ENCODE measurements around the gene ZNF91.
"Not testable (repeated sequence)": the region's sequence is repeated elsewhere in the genome, so short reads cannot be mapped to it uniquely, and the experiment has no call there.

ZNF91 gene

DNA sequence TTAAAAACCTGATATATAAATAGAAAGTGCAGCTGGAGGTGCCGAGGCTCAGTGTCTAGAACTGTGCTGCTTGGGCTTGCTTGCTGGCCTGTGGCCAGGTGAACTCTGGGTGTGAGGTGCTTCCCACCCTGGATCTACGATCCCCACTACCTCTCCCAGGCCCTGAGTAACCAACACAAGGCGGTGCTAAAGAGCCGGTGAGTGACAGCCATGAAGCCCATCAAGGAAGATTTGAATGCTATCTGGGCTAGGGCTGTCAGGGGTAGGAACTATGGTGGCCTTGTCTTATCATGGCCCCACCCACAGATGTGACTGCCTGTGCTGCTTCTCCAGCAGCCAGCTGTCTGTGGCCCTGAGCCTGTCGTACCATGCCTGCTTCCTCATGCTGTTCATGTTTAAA, 25.6 kb upstream of the ZNF91 start:
- H3K4me3 ChIP-seq (ENCODE audit: low read length), result no peak overlapping the region
- TF ChIP-seq, protein P1, sequence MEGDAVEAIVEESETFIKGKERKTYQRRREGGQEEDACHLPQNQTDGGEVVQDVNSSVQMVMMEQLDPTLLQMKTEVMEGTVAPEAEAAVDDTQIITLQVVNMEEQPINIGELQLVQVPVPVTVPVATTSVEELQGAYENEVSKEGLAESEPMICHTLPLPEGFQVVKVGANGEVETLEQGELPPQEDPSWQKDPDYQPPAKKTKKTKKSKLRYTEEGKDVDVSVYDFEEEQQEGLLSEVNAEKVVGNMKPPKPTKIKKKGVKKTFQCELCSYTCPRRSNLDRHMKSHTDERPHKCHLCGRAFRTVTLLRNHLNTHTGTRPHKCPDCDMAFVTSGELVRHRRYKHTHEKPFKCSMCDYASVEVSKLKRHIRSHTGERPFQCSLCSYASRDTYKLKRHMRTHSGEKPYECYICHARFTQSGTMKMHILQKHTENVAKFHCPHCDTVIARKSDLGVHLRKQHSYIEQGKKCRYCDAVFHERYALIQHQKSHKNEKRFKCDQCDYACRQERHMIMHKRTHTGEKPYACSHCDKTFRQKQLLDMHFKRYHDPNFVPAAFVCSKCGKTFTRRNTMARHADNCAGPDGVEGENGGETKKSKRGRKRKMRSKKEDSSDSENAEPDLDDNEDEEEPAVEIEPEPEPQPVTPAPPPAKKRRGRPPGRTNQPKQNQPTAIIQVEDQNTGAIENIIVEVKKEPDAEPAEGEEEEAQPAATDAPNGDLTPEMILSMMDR (IDR thresholded peaks at IDR 0.05; ENCODE audit: insufficient read depth, low read depth, low read length, missing control alignments), result no peak
- DNase-seq (ENCODE audit: low read depth), result no peak

DNA sequence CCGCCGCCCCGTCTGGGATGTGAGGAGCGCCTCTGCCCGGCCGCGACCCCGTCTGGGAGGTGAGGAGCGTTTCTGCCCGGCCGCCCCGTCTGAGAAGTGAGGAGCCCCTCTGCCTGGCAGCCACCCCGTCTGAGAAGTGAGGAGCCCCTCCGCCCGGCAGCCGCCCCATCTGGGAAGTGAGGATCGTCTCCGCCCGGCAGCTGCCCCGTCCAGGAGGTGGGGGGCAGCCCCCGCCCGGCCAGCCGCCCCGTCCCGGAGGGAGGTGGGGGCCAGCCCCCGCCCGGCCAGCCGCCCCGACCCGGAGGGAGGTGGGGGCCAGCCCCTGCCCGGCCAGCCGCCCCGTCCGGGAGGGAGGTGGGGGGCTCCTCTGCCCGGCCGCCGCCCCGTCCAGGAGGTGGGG, 24.0 kb upstream of the ZNF91 start:
- DNase-seq (ENCODE audit: low read depth); H3K4me3 ChIP-seq (ENCODE audit: low read length): not testable (repeated sequence)

DNA sequence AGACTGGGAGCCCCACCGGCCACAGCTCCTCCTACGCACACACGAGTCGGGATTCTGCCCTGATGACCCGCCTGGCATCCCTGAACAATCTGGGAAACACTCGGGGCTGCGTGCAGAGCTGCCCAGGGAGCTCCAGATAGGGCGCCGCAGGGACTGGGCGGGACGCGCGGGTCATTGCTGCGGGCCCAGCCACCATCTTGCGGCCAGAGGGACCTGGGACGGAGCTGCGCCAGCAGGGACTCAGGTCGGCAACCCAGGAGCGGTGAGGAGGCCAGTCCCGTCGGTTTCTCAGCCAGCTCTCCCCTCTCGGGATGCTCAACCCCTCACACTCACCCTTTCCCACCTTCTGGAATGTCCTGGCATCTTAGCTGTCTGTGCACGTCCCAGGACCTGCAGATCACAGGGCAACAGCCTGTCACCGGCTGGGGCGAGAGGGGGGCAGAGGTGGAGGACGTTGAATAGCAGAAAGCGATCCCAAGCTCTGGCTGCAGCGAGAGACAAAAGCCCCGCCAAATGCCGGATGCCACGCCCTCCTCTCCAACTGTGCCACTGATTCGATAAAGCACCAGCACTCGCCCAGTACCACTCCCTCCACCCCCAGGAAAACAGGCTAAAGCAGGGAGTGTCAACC, 20.4 kb upstream of the ZNF91 start:
- peak; percentile 50 for DNase-seq (ENCODE audit: low read depth)
- TF ChIP-seq, protein P1 (IDR thresholded peaks at IDR 0.05; ENCODE audit: insufficient read depth, low read depth, low read length, missing control alignments), result no peak
- peak overlapping the region; percentile 31 for H3K4me3 ChIP-seq (ENCODE audit: low read length)

DNA sequence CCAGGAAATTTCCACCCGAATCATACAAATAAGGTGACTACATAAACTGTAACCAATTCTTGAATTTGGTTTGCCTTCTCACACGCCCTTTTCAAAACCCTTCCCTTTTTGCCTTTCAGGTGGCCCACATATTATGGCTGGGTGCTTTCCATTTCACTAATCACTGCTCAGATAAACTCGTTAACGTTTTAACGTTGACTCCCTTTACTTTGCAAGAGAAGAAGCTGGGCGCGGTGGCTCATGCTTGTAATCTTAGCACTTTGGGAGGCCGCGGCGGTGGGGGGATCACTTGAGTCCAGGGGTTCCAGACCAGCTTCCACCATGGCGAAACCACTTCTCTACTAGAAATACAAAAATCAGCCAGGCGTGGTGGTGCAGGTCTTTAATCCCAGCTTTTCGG, 19.8 kb upstream of the ZNF91 start:
- no peak overlapping the region for H3K4me3 ChIP-seq (ENCODE audit: low read length)
- TF ChIP-seq, protein P1 (IDR thresholded peaks at IDR 0.05; ENCODE audit: insufficient read depth, low read depth, low read length, missing control alignments), result no peak

DNA sequence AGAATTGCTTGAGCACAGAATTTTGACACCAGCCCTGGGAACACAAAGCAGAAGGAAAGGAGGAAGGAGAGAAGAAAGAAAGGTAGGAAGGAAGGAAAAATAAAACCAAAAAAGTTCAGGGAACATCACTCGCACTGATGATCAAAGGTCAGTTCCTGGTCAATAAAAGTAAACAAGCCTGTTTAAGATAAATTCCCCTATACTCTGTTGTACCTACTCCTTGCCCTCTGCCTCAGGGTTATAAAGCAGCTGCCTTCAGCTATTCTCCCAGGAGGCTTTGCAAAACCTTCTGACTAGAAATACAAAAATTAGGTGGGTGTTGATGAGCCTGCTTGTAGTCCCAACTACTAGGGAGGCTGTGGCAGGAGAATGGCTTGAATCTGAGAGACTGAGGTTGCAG, 14.9 kb upstream of the ZNF91 start:
- no peak for DNase-seq (ENCODE audit: low read depth)
- no peak overlapping the region for H3K4me3 ChIP-seq (ENCODE audit: low read length)
- TF ChIP-seq, protein P1 (IDR thresholded peaks at IDR 0.05; ENCODE audit: insufficient read depth, low read depth, low read length, missing control alignments), result no peak

More for the DNA sequence above, 19.8 kb upstream of the ZNF91 start:
- no peak for DNase-seq (ENCODE audit: low read depth)

DNA sequence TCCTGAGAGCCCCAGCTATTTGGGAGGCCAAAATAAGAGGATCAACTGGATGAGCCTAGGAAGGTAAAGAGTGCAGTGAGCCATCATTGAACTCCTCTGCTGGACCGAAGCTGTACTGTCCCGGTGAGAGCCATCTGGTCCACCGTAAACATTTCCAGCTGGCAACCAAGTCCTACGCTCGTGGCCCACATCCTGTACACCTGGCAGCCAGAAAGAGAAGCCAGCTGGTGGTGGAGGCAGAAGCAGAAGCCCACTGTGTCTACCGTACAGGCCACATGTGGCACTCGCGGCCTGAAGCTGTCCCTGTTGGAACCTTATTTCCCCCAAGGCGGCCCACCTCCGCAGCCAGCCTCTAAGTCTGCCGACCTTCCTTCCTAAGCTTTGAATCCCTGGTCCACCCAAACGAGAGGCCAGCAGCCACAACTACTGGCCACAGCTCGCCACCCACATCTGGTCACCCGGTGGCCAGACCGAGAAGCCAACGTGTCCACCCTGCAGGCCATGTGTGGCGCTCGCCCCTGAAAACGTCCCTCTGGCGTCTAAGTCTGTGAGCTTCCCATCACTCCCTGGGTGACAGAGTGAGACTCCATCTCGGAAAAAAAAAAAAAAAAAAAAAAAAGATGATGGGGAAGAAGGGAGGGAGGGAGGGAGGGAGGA, 14.2 kb upstream of the ZNF91 start:
- DNase-seq (ENCODE audit: low read depth), result no peak
- H3K4me3 ChIP-seq (ENCODE audit: low read length), result no peak overlapping the region
- TF ChIP-seq, protein P1 (IDR thresholded peaks at IDR 0.05; ENCODE audit: insufficient read depth, low read depth, low read length, missing control alignments), result no peak

DNA sequence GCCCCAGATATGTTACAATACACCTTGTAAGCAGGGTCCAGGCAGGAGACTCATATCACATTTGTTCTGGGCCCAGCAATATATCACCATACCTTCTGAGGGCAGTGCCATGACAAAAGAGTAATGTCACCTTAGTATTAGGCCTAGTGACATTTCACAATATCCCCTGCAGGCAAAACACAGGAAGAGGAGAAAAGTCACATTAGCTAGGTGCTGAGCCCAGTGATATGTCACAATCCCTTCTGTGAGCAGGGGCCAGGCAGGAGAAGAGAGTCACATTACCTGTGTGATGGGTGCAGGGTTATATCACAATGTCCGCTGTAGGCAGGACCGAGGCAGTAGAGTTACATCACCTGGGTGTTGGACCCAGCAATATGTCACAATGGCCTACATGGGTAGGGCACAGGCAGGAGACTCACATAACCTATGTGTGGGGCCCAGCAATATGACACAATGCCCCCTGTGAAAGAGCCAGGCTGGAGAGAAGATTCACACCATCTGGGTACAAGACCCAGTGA, 12.4 kb upstream of the ZNF91 start:
- DNase-seq (ENCODE audit: low read depth), result no peak
- TF ChIP-seq, protein P1 (IDR thresholded peaks at IDR 0.05; ENCODE audit: insufficient read depth, low read depth, low read length, missing control alignments), result no peak
- H3K4me3 ChIP-seq (ENCODE audit: low read length), result no peak overlapping the region

All from epithelial cell of esophagus (primary cell).